ENCODE results near the gene SMARCA5.

The SMARCA5 gene

DNA sequence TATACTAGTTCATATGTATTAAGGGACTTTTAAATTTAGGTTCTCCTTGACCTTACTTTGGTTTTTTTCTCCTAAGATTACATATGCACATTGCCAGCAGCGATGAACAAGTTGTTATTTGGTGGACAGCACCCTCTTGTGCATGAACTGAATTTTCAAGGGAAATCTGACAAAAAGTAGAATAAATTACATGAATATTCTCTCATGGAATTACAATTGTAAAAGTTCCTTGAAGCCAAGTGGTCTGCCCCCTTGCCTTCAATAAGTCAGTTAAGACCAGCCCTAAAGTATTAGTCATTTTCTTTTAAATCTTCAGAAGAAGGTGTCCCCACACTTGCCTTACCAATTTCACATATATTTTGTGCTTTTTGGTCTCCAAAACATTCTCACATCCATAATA lies 30.7 kb upstream of the SMARCA5 start:
- Histone ChIP-seq H3K36me3 (ENCODE audit: control insufficient read depth, insufficient read depth, low read length) (no peaks in the 10 kb centered on the region), H3K4me3 (replicated peaks; ENCODE audit: low read depth, low read length) (no peak overlapping the region), H3K27me3 (replicated peaks; ENCODE audit: control insufficient read depth, insufficient read depth, low read length) (no peaks in the 10 kb centered on the region)
- DNase-seq (ENCODE audit: extremely low read depth, insufficient read length), result peak; percentile 13
- TF ChIP-seq, protein P1, sequence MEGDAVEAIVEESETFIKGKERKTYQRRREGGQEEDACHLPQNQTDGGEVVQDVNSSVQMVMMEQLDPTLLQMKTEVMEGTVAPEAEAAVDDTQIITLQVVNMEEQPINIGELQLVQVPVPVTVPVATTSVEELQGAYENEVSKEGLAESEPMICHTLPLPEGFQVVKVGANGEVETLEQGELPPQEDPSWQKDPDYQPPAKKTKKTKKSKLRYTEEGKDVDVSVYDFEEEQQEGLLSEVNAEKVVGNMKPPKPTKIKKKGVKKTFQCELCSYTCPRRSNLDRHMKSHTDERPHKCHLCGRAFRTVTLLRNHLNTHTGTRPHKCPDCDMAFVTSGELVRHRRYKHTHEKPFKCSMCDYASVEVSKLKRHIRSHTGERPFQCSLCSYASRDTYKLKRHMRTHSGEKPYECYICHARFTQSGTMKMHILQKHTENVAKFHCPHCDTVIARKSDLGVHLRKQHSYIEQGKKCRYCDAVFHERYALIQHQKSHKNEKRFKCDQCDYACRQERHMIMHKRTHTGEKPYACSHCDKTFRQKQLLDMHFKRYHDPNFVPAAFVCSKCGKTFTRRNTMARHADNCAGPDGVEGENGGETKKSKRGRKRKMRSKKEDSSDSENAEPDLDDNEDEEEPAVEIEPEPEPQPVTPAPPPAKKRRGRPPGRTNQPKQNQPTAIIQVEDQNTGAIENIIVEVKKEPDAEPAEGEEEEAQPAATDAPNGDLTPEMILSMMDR (IDR thresholded peaks at IDR 0.05; ENCODE audit: insufficient read depth, low read length, poor library complexity, severe bottlenecking), result peak; percentile 35

DNA sequence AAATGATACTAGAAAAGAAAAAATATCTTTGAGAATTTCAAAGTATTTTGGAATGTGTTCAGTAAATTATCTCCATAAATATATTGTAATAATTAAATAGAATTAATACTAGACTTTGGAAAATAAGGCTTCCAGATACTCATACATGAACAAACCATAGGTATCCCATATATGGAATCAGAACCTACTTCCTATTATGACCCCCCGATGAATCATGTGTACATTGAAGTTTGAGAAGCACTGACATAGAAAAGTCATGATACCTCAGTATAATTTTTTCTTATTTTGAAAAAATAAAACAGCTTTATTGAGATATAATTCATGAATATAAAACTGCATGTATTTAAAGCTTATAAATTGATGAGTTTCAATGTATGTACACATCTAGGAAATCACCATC lies 27.2 kb upstream of the SMARCA5 start:
- Histone ChIP-seq H3K36me3 (ENCODE audit: control insufficient read depth, insufficient read depth, low read length) (no peaks in the 10 kb centered on the region), H3K4me3 (replicated peaks; ENCODE audit: low read depth, low read length) (no peak overlapping the region), H3K27me3 (replicated peaks; ENCODE audit: control insufficient read depth, insufficient read depth, low read length) (no peaks in the 10 kb centered on the region)
- TF ChIP-seq, protein P1 (IDR thresholded peaks at IDR 0.05; ENCODE audit: insufficient read depth, low read length, poor library complexity, severe bottlenecking), result no peak
- DNase-seq (ENCODE audit: extremely low read depth, insufficient read length), result no peak

DNA sequence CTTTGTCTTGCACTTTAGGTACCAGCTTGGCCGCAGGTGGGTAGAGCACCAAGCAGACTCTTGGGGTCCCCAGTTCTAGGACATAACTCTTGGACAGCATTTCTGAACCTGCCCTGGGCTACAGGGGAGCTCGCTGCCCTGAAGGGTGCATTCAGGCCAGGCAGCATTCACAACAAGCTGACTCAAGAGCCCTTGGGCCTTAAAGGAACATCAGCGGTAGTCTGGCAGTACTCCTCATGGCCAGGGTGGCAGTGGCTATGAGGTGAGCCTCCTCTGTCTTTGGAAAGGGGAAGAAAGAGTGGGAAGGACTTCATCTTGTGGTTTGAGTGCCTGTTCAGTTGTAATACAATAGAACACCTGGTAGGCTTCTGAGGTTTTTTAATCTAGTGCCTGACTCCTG lies 24.8 kb upstream of the SMARCA5 start:
- Histone ChIP-seq H3K27me3 (replicated peaks; ENCODE audit: control insufficient read depth, insufficient read depth, low read length) (no peaks in the 10 kb centered on the region), H3K36me3 (ENCODE audit: control insufficient read depth, insufficient read depth, low read length) (no peaks in the 10 kb centered on the region), H3K4me3 (replicated peaks; ENCODE audit: low read depth, low read length) (no peak overlapping the region)
- DNase-seq (ENCODE audit: extremely low read depth, insufficient read length), result no peak
- TF ChIP-seq, protein P1 (IDR thresholded peaks at IDR 0.05; ENCODE audit: insufficient read depth, low read length, poor library complexity, severe bottlenecking), result no peak

DNA sequence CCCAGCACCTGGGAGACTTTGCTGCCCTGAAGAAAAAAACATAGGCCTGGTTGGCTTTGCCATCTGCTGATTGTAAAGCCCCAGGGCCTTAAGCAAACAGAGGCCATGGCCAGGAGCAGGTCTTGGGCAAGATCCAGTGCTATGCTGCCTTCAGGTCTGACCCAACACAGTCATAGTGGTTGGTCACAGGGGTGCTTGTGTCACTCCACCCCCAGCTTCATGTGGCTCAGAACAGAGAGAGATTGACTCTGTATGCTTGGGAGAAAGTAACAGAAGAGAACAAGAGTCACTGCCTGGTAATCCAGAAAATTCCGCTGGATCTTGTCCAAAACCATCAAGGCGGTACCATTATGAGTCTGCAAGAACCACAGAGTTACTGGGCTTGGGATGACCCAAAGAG lies 24.4 kb upstream of the SMARCA5 start:
- Histone ChIP-seq H3K36me3 (ENCODE audit: control insufficient read depth, insufficient read depth, low read length) (no peaks in the 10 kb centered on the region), H3K27me3 (replicated peaks; ENCODE audit: control insufficient read depth, insufficient read depth, low read length) (no peaks in the 10 kb centered on the region), H3K4me3 (replicated peaks; ENCODE audit: low read depth, low read length) (no peak overlapping the region)
- DNase-seq (ENCODE audit: extremely low read depth, insufficient read length), result no peak
- TF ChIP-seq, protein P1 (IDR thresholded peaks at IDR 0.05; ENCODE audit: insufficient read depth, low read length, poor library complexity, severe bottlenecking), result no peak

DNA sequence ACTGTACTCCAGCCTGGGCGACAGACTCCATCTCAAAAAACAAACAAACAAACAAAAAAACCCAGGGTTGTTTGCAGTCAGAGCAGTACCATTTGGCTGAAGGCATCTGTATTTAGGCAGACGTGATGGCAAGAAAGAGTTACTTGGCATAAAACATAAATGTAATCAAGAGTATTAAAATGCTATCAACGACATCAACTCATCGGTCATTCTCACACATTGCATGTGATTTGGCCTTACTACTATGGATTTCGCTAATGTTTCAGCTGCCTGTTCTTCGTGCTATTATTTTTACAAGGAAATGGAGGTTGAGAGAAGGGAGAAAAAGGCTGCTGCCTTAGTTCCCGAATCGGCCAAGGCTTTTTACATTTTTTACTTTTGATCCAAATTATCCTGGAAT lies 15.5 kb upstream of the SMARCA5 start:
- Histone ChIP-seq H3K27me3 (replicated peaks; ENCODE audit: control insufficient read depth, insufficient read depth, low read length) (no peaks in the 10 kb centered on the region), H3K36me3 (ENCODE audit: control insufficient read depth, insufficient read depth, low read length) (no peaks in the 10 kb centered on the region), H3K4me3 (replicated peaks; ENCODE audit: low read depth, low read length) (no peak overlapping the region)
- TF ChIP-seq, protein P1 (IDR thresholded peaks at IDR 0.05; ENCODE audit: insufficient read depth, low read length, poor library complexity, severe bottlenecking), result no peak
- DNase-seq (ENCODE audit: extremely low read depth, insufficient read length), result no peak

DNA sequence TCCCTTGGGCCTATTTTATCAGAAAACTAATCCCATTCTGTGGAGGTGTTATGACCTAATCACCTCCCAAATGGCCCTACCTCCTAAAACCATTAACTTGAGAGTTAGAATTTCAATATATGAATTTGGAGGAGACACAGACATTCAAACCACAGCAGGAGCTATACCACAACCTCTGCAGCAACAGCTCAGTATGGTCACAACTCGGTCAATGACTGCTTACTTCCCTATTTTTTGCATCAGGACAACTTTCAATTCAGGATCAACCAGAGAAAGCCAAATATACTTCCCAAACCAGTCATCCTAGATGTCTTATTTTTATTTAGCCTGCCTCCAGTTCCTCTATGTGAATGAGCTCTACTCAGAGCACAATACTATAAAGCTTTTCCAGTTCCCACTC lies 11.3 kb upstream of the SMARCA5 start:
- no peak for DNase-seq (ENCODE audit: extremely low read depth, insufficient read length)
- no peaks in the 10 kb centered on the region for H3K36me3 ChIP-seq (ENCODE audit: control insufficient read depth, insufficient read depth, low read length)
- TF ChIP-seq, protein P1 (IDR thresholded peaks at IDR 0.05; ENCODE audit: insufficient read depth, low read length, poor library complexity, severe bottlenecking), result no peak
- no peak overlapping the region for H3K4me3 ChIP-seq (replicated peaks; ENCODE audit: low read depth, low read length)
- H3K27me3 ChIP-seq (replicated peaks; ENCODE audit: control insufficient read depth, insufficient read depth, low read length), result no peaks in the 10 kb centered on the region
